Measurements from ENCODE around the gene FMNL3.
A peak's percentile ranks its signal among the peaks of the same experiment; 100 is the strongest.

- TF ChIP-seq CTCF (IDR thresholded peaks at IDR 0.05): peak in 3 of 7 experiments; percentile 36 to 63 (median 40)
- peak in 2 of 4 donors; percentile 56 to 80 for TF ChIP-seq POLR2A (IDR thresholded peaks at IDR 0.05)
- TF ChIP-seq EP300 (IDR thresholded peaks at IDR 0.05): no peak
- TF ChIP-seq POLR2AphosphoS5 (IDR thresholded peaks at IDR 0.05): peak; percentile 64 to 96 (median 96)
These were observed 83.9 kb downstream of the FMNL3 start, which contains the start of gene PRPF40B for GRCh38 chr12:49623142-49623904.
